DOHH2 (cell line): ENCODE results near the gene VEGFB.

Experiments
- EZH2phosphoT487 ChIP-seq: fragments of 200-600 bp; sonication (generic); IDR thresholded peaks from 2 replicates; pipeline ENCODE4 v1.6.1; 2017; ENCODE audit warnings: borderline replicate concordance, mild to moderate bottlenecking, antibody characterized with exemption, low read length, moderate library complexity, mixed read lengths
- TF ChIP-seq, protein P1 (sequence below): fragments of 200-600 bp; sonication (generic); IDR thresholded peaks from one replicate; pipeline ENCODE4 v1.5.1; 2014; ENCODE audit warnings: antibody characterized with exemption, mild to moderate bottlenecking, low read depth, low read length; ENCODE audit not compliant: poor library complexity, severe bottlenecking

DNA sequence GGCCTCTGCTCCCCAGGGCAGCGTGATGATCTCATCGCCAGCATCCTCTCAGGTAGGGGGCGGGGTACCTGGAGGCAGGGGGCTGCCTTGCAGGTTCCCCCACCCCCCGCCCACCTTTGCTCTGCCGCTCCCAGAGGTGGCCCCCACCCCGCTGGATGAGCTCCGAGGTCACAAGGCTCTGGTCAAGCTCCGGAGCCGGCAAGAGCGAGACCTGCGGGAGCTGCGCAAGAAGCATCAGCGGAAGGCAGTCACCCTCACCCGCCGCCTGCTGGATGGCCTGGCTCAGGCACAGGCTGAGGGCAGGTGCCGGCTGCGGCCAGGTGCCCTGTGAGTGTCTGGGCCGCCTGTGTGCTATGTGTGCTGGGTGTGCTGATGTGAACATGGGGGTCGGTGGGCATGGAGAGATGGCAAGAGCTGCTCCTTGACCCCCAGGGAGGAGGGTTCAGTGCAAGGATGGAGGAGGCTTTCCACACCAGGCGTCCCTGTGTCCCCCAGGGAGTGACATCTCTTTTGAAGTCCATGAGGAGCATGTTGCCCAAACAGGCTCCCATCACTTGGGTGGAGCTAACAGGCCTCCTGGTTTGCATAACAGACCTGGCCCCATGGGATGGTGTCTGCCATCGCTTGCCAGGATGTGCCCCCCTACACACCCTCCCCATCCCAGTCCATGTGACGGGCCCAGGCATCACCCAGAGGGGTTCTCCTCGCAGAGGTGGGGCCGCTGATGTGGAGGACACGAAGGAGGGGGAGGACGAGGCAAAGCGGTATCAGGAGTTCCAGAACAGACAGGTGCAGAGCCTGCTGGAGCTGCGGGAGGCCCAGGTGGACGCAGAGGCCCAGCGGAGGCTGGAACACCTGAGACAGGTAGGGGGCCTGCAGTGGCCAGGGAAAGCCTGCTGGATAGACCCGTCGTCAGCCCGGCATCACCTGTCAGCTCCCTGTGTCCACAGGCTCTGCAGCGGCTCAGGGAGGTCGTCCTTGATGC lies 31.1 kb downstream of the VEGFB start:
- TF ChIP-seq, protein P1, sequence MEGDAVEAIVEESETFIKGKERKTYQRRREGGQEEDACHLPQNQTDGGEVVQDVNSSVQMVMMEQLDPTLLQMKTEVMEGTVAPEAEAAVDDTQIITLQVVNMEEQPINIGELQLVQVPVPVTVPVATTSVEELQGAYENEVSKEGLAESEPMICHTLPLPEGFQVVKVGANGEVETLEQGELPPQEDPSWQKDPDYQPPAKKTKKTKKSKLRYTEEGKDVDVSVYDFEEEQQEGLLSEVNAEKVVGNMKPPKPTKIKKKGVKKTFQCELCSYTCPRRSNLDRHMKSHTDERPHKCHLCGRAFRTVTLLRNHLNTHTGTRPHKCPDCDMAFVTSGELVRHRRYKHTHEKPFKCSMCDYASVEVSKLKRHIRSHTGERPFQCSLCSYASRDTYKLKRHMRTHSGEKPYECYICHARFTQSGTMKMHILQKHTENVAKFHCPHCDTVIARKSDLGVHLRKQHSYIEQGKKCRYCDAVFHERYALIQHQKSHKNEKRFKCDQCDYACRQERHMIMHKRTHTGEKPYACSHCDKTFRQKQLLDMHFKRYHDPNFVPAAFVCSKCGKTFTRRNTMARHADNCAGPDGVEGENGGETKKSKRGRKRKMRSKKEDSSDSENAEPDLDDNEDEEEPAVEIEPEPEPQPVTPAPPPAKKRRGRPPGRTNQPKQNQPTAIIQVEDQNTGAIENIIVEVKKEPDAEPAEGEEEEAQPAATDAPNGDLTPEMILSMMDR: no peak
- TF ChIP-seq EZH2phosphoT487: no peak
